H1 (cell line): ENCODE measurements around the gene USH1C. TPM values are rescaled to one million over a fixed set of nuclear protein-coding genes. Genes with fewer than 3 reads are reported as not detected.

Experiments
- CTCF ChIA-PET: fragments of 300-600 bp; sonication (Branson Sonifier 250); formaldehyde crosslinking; loops from one replicate; lab custom pipeline; 2021; ENCODE audit not compliant: partially characterized antibody; lab: Charles Lee
- POLR2A ChIA-PET: fragments of 300-600 bp; sonication (Branson Sonifier 250); formaldehyde crosslinking; loops from one replicate; lab custom pipeline; 2021; ENCODE audit warnings: inconsistent platforms; ENCODE audit not compliant: partially characterized antibody; lab: Charles Lee
- DNase-seq, 2 experiments: peaks; one replicate each; pipeline versions ENCODE4 v3.0.0 to v3.0.0-alpha.2; 2010 to 2022; ENCODE audit warnings: low spot score in 2 of 2, low read depth in 1 of 2, mixed read lengths in 1 of 2
- FAIRE-seq: peaks from 2 replicates; lab custom pipeline; 2011; peaks lifted over from hg19 to GRCh38; lab: Jason Lieb, UNC
- H2AFZ ChIP-seq: 2 replicates; pipeline ENCODE4 v1.8.1; 2012; ENCODE audit warnings: low read length, inconsistent platforms
- H2AK5ac ChIP-seq: 2 replicates; pipeline ENCODE4 v1.6.1; 2013; ENCODE audit warnings: low read depth, low read length
- H2BK120ac ChIP-seq: replicated peaks from 2 replicates; pipeline ENCODE3; 2013; ENCODE audit warnings: low read depth, low read length, inconsistent platforms
- H2BK12ac ChIP-seq: 2 replicates; pipeline ENCODE4 v1.6.1; 2013; ENCODE audit warnings: low read depth, low read length
- H2BK15ac ChIP-seq: 2 replicates; pipeline ENCODE4 v1.6.1; 2013; ENCODE audit warnings: low read length
- H2BK20ac ChIP-seq: 2 replicates; pipeline ENCODE4 v1.6.1; 2013; ENCODE audit warnings: low read length
- H2BK5ac ChIP-seq: 2 replicates; pipeline ENCODE4 v1.6.1; 2013; ENCODE audit warnings: low read depth, low read length
- H3K14ac ChIP-seq: 2 replicates; pipeline ENCODE4 v1.6.1; 2013; ENCODE audit warnings: inconsistent platforms; ENCODE audit not compliant: insufficient read length
- H3K18ac ChIP-seq: 2 replicates; pipeline ENCODE4 v1.6.1; 2013; ENCODE audit warnings: low read length; ENCODE audit errors: extremely low read depth
- H3K23ac ChIP-seq: 2 replicates; pipeline ENCODE4 v1.6.1; 2013; ENCODE audit warnings: inconsistent platforms; ENCODE audit not compliant: insufficient read length
- H3K23me2 ChIP-seq: 2 replicates; pipeline ENCODE4 v1.6.1; 2013; ENCODE audit warnings: low read depth, low read length
- H3K27ac ChIP-seq: 2 replicates; pipeline ENCODE4 v1.6.1; 2011; ENCODE audit warnings: low read depth, low read length, inconsistent platforms
- H3K27me3 ChIP-seq, 4 experiments: replicated peaks in 1 of 4; 1 replicate in 1 of 4; 2 replicates in 3 of 4; pipeline versions ENCODE4 v1.6.1 to v1.8.1; 2011 to 2013; ENCODE audit warnings: low read length in 3 of 4, mild to moderate bottlenecking in 3 of 4, inconsistent platforms in 2 of 4, mixed read lengths in 2 of 4, moderate library complexity in 1 of 4; ENCODE audit not compliant: control insufficient read depth in 3 of 4, insufficient read depth in 3 of 4; ENCODE audit errors: extremely low read depth in 1 of 4
- H3K36me3 ChIP-seq, 4 experiments: 2 replicates each; pipeline versions ENCODE4 v1.6.1 to v1.8.1; 2011 to 2013; ENCODE audit warnings: mild to moderate bottlenecking in 4 of 4, low read length in 3 of 4, moderate library complexity in 2 of 4, control low read depth in 1 of 4, inconsistent platforms in 1 of 4; ENCODE audit not compliant: insufficient read depth in 4 of 4, control insufficient read depth in 2 of 4
- H3K4ac ChIP-seq: replicated peaks from 2 replicates; pipeline ENCODE3; 2013; ENCODE audit warnings: low read length, low read depth, mixed read lengths, inconsistent platforms; ENCODE audit not compliant: insufficient read length
- H3K4me1 ChIP-seq, 4 experiments: replicated peaks in 1 of 4; 1 replicate in 1 of 4; 2 replicates in 3 of 4; pipeline versions ENCODE4 v1.6.1 to v1.8.1; 2011 to 2013; ENCODE audit warnings: low read length in 3 of 4, inconsistent platforms in 2 of 4, mixed read lengths in 1 of 4; ENCODE audit not compliant: insufficient read depth in 4 of 4, control insufficient read depth in 3 of 4
- H3K4me2 ChIP-seq, 2 experiments: 2 replicates each; pipeline versions ENCODE4 v1.6.1 to v1.8.1; 2011 to 2013; ENCODE audit warnings: low read depth in 2 of 2, low read length in 2 of 2, control low read depth in 1 of 2, inconsistent platforms in 1 of 2, mild to moderate bottlenecking in 1 of 2; ENCODE audit not compliant: insufficient read depth in 1 of 2
- H3K4me3 ChIP-seq, 4 experiments: fragments of 200-600, 300-600 bp in 1 of 4; sonication (generic), shearing (Covaris generic), sonication (Bioruptor Twin) in 1 of 4; 2 replicates each; pipeline versions ENCODE4 v1.5.1 to v1.8.1; 2011 to 2016; ENCODE audit warnings: low read length in 4 of 4, low read depth in 3 of 4, control low read depth in 2 of 4, inconsistent platforms in 2 of 4, mild to moderate bottlenecking in 2 of 4, mixed read lengths in 1 of 4, moderate library complexity in 1 of 4; ENCODE audit not compliant: insufficient read depth in 2 of 4; ENCODE audit errors: extremely low read depth in 1 of 4
- H3K56ac ChIP-seq: replicated peaks from 2 replicates; pipeline ENCODE3; 2013; ENCODE audit warnings: low read depth, mild to moderate bottlenecking, mixed read lengths, low read length, inconsistent platforms; ENCODE audit not compliant: insufficient read length
- H3K79me1 ChIP-seq: 2 replicates; pipeline ENCODE4 v1.6.1; 2013; ENCODE audit warnings: low read depth, low read length, control low read depth
- H3K79me2 ChIP-seq, 2 experiments: 2 replicates each; pipeline versions ENCODE4 v1.6.1 to v1.8.1; 2012 to 2013; ENCODE audit warnings: low read length in 2 of 2, mild to moderate bottlenecking in 2 of 2, inconsistent platforms in 1 of 2; ENCODE audit not compliant: insufficient read depth in 2 of 2, control insufficient read depth in 1 of 2
- H3K9ac ChIP-seq, 4 experiments: replicated peaks in 1 of 4; 1 replicate in 1 of 4; 2 replicates in 3 of 4; pipeline versions ENCODE4 v1.6.1 to v1.8.1; 2011 to 2013; ENCODE audit warnings: low read depth in 3 of 4, low read length in 3 of 4, control low read depth in 2 of 4, mild to moderate bottlenecking in 2 of 4, moderate library complexity in 2 of 4, inconsistent platforms in 1 of 4; ENCODE audit errors: extremely low read depth in 1 of 4
- H3K9me3 ChIP-seq, 2 experiments: 2 replicates each; pipeline versions ENCODE4 v1.6.1 to v1.8.1; 2012 to 2013; ENCODE audit warnings: mild to moderate bottlenecking in 2 of 2, moderate library complexity in 2 of 2, control low read depth in 1 of 2, inconsistent platforms in 1 of 2, low read depth in 1 of 2, low read length in 1 of 2, mixed read lengths in 1 of 2; ENCODE audit not compliant: insufficient read depth in 2 of 2
- H4K20me1 ChIP-seq, 2 experiments: replicated peaks in 1 of 2; 2 replicates each; pipeline versions ENCODE3 to v1.8.1; 2011 to 2013; ENCODE audit warnings: inconsistent platforms in 2 of 2, low read length in 2 of 2, mild to moderate bottlenecking in 1 of 2; ENCODE audit not compliant: insufficient read depth in 2 of 2, control insufficient read depth in 1 of 2
- H4K5ac ChIP-seq: 2 replicates; pipeline ENCODE4 v1.6.1; 2013; ENCODE audit warnings: low read length, low read depth, mixed read lengths, inconsistent platforms; ENCODE audit not compliant: insufficient read length
- H4K8ac ChIP-seq: 2 replicates; pipeline ENCODE4 v1.8.0; 2013; ENCODE audit warnings: mild to moderate bottlenecking, moderate library complexity, low read length, inconsistent platforms; ENCODE audit not compliant: insufficient read depth; ENCODE audit errors: extremely low read depth
- H4K91ac ChIP-seq: replicated peaks from 2 replicates; pipeline ENCODE3; 2013; ENCODE audit warnings: low read length, mixed read lengths, inconsistent platforms; ENCODE audit not compliant: insufficient read length
- ATF3 ChIP-seq: IDR thresholded peaks from 2 replicates; pipeline ENCODE4 v1.6.1; 2011; ENCODE audit warnings: low read depth, mild to moderate bottlenecking, low read length; ENCODE audit not compliant: insufficient read depth
- BACH1 ChIP-seq: IDR thresholded peaks from 2 replicates; pipeline ENCODE4 v1.6.1; 2012; ENCODE audit warnings: low read length, improper control_type of control experiment
- CBX5 ChIP-seq: fragments of 300-800, 300-1000 bp; sonication (generic); IDR thresholded peaks from 2 replicates; pipeline ENCODE4 v1.7.1; 2016; ENCODE audit warnings: antibody characterized with exemption, low read length, low read depth
- CHD2 ChIP-seq: IDR thresholded peaks from 2 replicates; pipeline ENCODE4 v1.6.1; 2012; ENCODE audit warnings: low read length, improper control_type of control experiment
- EP300 ChIP-seq, 2 experiments: IDR thresholded peaks; 1 replicate in 1 of 2; 2 replicates in 1 of 2; pipeline ENCODE4 v1.6.1; 2011 to 2012; ENCODE audit warnings: low read depth in 2 of 2, low read length in 2 of 2, mild to moderate bottlenecking in 2 of 2, borderline replicate concordance in 1 of 2, inconsistent platforms in 1 of 2, moderate library complexity in 1 of 2
- GTF2F1 ChIP-seq: IDR thresholded peaks from 2 replicates; pipeline ENCODE4 v1.6.1; 2012; ENCODE audit warnings: low read depth, low read length, improper control_type of control experiment, borderline replicate concordance
- JUN ChIP-seq: IDR thresholded peaks from 2 replicates; pipeline ENCODE4 v1.6.1; 2011; ENCODE audit warnings: low read depth, mild to moderate bottlenecking, improper control_type of control experiment, low read length
- MAFK ChIP-seq: IDR thresholded peaks from 2 replicates; pipeline ENCODE4 v1.6.1; 2012; ENCODE audit warnings: low read depth, mild to moderate bottlenecking, improper control_type of control experiment, low read length
- NRF1 ChIP-seq: IDR thresholded peaks from 2 replicates; pipeline ENCODE4 v1.6.1; 2011; ENCODE audit warnings: mild to moderate bottlenecking, low read depth, low read length, improper control_type of control experiment
- SAP30 ChIP-seq: fragments of 300-600 bp; sonication (generic); IDR thresholded peaks from 2 replicates; pipeline ENCODE4 v1.7.1; 2012; ENCODE audit warnings: low read length, moderate library complexity, mild to moderate bottlenecking, inconsistent platforms; ENCODE audit not compliant: insufficient read depth, insufficient replicate concordance
- TBP ChIP-seq: IDR thresholded peaks from 2 replicates; pipeline ENCODE4 v1.6.1; 2011; ENCODE audit warnings: low read depth, low read length, improper control_type of control experiment
- WGBS, 2 experiments: shearing (Covaris generic) in 1 of 2; methylation state at CpG; one replicate each; pipeline versions ENCODE4 v1.1.6 to v1.1.7; 2013 to 2015; ENCODE audit warnings: low lambda C conversion rate in 2 of 2, mixed read lengths in 2 of 2, inconsistent platforms in 1 of 2, low coverage in 1 of 2, missing lambda C conversion rate in 1 of 2; ENCODE audit not compliant: insufficient replicate concordance in 2 of 2, insufficient coverage in 1 of 2, insufficient read length in 1 of 2; ENCODE audit errors: extremely low coverage in 1 of 2, missing lambda C conversion rate in 1 of 2; 5-methylcytosine and 5-hydroxymethylcytosine counted together
- polyA plus RNA-seq, 7 experiments: library from polyadenylated mRNA; depleted of rRNA in 3 of 7; stranded (reverse) in 5 of 7; unstranded in 2 of 7; fragments of >200 nt in 5 of 7; fragments of 200-250 nt in 2 of 7; gene quantifications; 1 replicate in 5 of 7; 2 replicates in 1 of 7; 4 replicates in 1 of 7; pipeline versions ENCODE4 v1.2.1 to v1.2.3, GENCODE V29; 2011 to 2013; ENCODE audit warnings: missing spikeins in 2 of 7, mixed read lengths in 2 of 7
- total RNA-seq: library from RNA; stranded (reverse); fragmentation: NEBNext Ultra II Directional; extraction: Animal tissue kit (Norgen Biotek cat#: 25700); gene quantifications from 2 replicates; pipeline ENCODE4 v1.2.1, GENCODE V29; 2021

The USH1C gene
- total and polyA plus RNA-seq, 2 of the 8 experiments (the other 6 are each of a cell fraction or from before 2014, with no cell fraction given): 1.3 to 1.6 TPM

DNA sequence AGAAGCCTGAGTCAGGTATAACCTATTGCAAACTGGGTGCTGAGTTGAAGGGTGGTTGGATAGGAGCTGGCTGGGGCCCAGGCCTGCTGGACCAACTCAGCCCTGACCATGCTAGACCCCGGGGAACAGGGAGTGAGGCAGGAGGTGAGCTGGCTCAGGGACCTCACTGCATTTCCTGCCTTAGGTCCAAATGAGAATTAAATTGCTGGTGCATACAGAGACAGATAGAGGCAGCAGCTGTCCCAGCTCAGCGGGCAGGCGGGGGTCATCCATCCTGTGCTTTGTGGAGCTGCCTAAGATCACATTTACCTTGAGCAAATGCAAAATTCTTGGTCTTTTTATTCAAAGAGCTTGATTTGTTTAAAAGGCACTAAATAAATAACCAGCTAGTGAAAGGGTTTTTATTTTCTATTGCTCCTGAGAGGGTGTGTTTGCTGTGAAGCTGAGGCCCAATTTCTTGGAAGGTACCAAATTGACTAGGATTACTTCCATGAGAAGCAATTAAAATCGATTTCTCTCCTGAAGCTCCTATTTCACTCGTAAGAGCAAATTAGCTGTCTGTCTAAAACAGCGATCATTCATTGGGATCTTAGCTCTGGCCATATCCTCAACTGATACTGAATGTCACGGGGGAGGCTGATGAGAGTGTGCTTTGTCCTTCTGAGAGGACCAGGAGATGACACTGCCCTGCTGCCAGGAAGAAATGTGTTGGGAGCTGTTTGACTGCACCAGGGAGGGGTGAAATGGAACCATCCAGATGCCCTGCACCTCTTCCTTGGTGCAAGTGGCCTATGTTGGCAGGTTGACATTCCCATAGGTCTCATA, 24.9 kb downstream of the USH1C start:
- ChIA-PET POLR2A (interaction anchor here (1.0 kb wide), 1 partner anchor 8 kb away, joined by 3 read pairs; no protein-coding TSS in a partner anchor), CTCF (interaction anchor here (0.5 to 44.8 kb wide), 13 partner anchors 3 to 576 kb away, joined by 3 to 1414 read pairs (median 4); partner anchors contain the start of genes KCNJ11 and OTOG)
- H2BK5ac ChIP-seq: peak overlapping the region; percentile 63; the same call in 1 of the 2 replicates
- no peak overlapping the region for H3K56ac ChIP-seq
- no peaks in the 10 kb centered on the region for H3K27me3 ChIP-seq
- H3K23me2 ChIP-seq: no peaks in the 10 kb centered on the region
- no peak overlapping the region for H3K4ac ChIP-seq
- no peak overlapping the region for H2BK15ac ChIP-seq
- no peaks in the 10 kb centered on the region for H3K9me3 ChIP-seq
- H3K14ac ChIP-seq: no peak overlapping the region
- H2BK12ac ChIP-seq: no peak overlapping the region
- peak overlapping the region; percentile 61 for H4K91ac ChIP-seq
- H2BK120ac ChIP-seq: no peak overlapping the region
- no peaks in the 10 kb centered on the region for H3K36me3 ChIP-seq
- no peak overlapping the region for H3K27ac ChIP-seq
- no peaks in the 10 kb centered on the region for H3K79me1 ChIP-seq
- no peak overlapping the region for H2AFZ ChIP-seq
- H4K8ac ChIP-seq: no peak overlapping the region; the same call in 1 of the 2 replicates
- H3K18ac ChIP-seq: peak overlapping the region; percentile 60; the same call in 1 of the 2 replicates
- H3K4me2 ChIP-seq: 0 out of 4 replicates have a peak overlapping the region, but pooled peaks have one; percentile 6 to 16
- H3K23ac ChIP-seq: no peak overlapping the region
- H3K4me3 ChIP-seq: no peak overlapping the region
- no peaks in the 10 kb centered on the region for H4K20me1 ChIP-seq
- no peak overlapping the region for H4K5ac ChIP-seq
- 85% methylated on average over 7 of the region's 7 CpGs; no CpG with 5 or more reads in 1 of the 2 experiments for WGBS, 2 experiments
- peak overlapping the region; percentile 77; the same call in 1 of the 2 replicates for H2BK20ac ChIP-seq
- DNase-seq (no peak), FAIRE-seq (no peak)
- no peaks in the 10 kb centered on the region for H3K79me2 ChIP-seq
- no peak overlapping the region for H3K9ac ChIP-seq
- peaks cover 0 to 6% (median 3%) of the 10 kb centered on the region in 4 experiments; a peak in 6 of 7 replicates for H3K4me1 ChIP-seq
- no peak overlapping the region for H2AK5ac ChIP-seq
- TF ChIP-seq TBP (no peak), MAFK (no peak), EP300 (IDR thresholded peaks at IDR 0.05; ENCODE audit: borderline replicate concordance in 1 of 2, low read depth in 2 of 2, low read length in 2 of 2) (no peak), CHD2 (no peak), BACH1 (no peak), ATF3 (no peak), JUN (no peak), SAP30 (no peak), GTF2F1 (no peak), CBX5 (no peak), NRF1 (no peak)
